Testis (tissue), 3 donors: Measurements from ENCODE around the gene FNDC3A. TPM values are rescaled to one million over a fixed set of nuclear protein-coding genes. Genes with fewer than 3 reads are reported as not detected.

Experiments used
- DNase-seq: peaks from one replicate; pipeline ENCODE4 v3.0.0-alpha.2; 2019
- H3K27ac ChIP-seq, 2 donors: fragments of 200-600 bp; sonication (generic); one replicate each; pipeline ENCODE4 v1.5.1; 2019
- H3K27me3 ChIP-seq: fragments of 200-600 bp; sonication (generic); one replicate; pipeline ENCODE4 v1.5.1; 2019
- H3K36me3 ChIP-seq: fragments of 200-600 bp; sonication (generic); one replicate; pipeline ENCODE4 v1.5.1; 2017; ENCODE audit warnings: low read depth; ENCODE audit errors: missing control alignments
- H3K4me1 ChIP-seq: fragments of 200-600 bp; sonication (generic); one replicate; pipeline ENCODE4 v1.5.1; 2019
- H3K4me3 ChIP-seq, 2 donors: fragments of 200-600 bp; sonication (generic); one replicate each; pipeline ENCODE4 v1.5.1; 2017 to 2019
- H3K9me3 ChIP-seq: fragments of 200-600 bp; sonication (generic); one replicate; pipeline ENCODE4 v1.5.1; 2017
- CTCF ChIP-seq, 3 experiments: fragments of 450-650 bp in 2 of 3; fragments of 200-600 bp in 1 of 3; sonication (generic) in 1 of 3; IDR thresholded peaks; one replicate each; pipeline ENCODE4 v1.5.1; 2016 to 2019; ENCODE audit warnings: antibody characterized with exemption in 3 of 3, mild to moderate bottlenecking in 2 of 3, moderate library complexity in 1 of 3
- POLR2A ChIP-seq: fragments of 450-650 bp; IDR thresholded peaks from one replicate; pipeline ENCODE4 v1.6.1; 2017; ENCODE audit warnings: antibody characterized with exemption, mild to moderate bottlenecking, moderate library complexity
- WGBS, 2 donors: methylation state at CpG; one replicate each; pipeline ENCODE4 v1.1.5; 2018; 5-methylcytosine and 5-hydroxymethylcytosine counted together
- intact Hi-C: fragments of 100-400 bp; cut with DNase I; formaldehyde crosslinking; loops from one replicate; pipeline ENCODE4 v1.15.1; 2023; ENCODE audit warnings: low total_unique reads
- polyA plus RNA-seq: library from polyadenylated mRNA; stranded (reverse); fragments of 350-450 nt; fragmentation: Illumina TruSeq; extraction: RNeasy Lipid Tissue Mini Kit (QIAGEN cat#74804); gene quantifications from one replicate; pipeline ENCODE4 v1.2.3, GENCODE V29; 2014; ENCODE audit warnings: low read depth, low replicate concordance; ENCODE audit not compliant: insufficient read depth
- total RNA-seq, 2 donors: library from RNA; depleted of rRNA; stranded (reverse); fragments of >200 nt; gene quantifications; one replicate each; pipeline ENCODE4 v1.2.3, GENCODE V29; 2016

The FNDC3A gene
- total and polyA plus RNA-seq, 3 donors from 2014 or later = 52.5 to 77.3 (median 75.0) TPM

- Histone ChIP-seq H3K36me3 (no peaks in the 10 kb centered on the region), H3K27me3 (no peaks in the 10 kb centered on the region), H3K4me1 (no peaks in the 10 kb centered on the region), H3K4me3 (no peak overlapping the region), H3K9me3 (no peaks in the 10 kb centered on the region), H3K27ac (no peak overlapping the region)
- intact Hi-C loops = no loop called here
- 93 to 97% methylated on average over 1 of the region's 1 CpG for WGBS, 2 donors
- TF ChIP-seq POLR2A (no peak), CTCF (IDR thresholded peaks at IDR 0.05) (no peak)
- DNase-seq = no peak
These were observed 95.7 kb downstream of the FNDC3A start for GRCh38 chr13:49071341-49071937.

- H3K4me3 ChIP-seq = no peak overlapping the region
- no peaks in the 10 kb centered on the region for H3K4me1 ChIP-seq
- H3K9me3 ChIP-seq = no peaks in the 10 kb centered on the region
- DNase-seq = no peak
- WGBS, 2 donors = 69 to 76% methylated on average over 4 of the region's 4 CpGs
- no peak overlapping the region for H3K27ac ChIP-seq
- no peak for TF ChIP-seq POLR2A
- no peaks in the 10 kb centered on the region for H3K36me3 ChIP-seq
- intact Hi-C loops = no loop called here
- no peaks in the 10 kb centered on the region for H3K27me3 ChIP-seq
These were observed 107.2 kb downstream of the FNDC3A start for GRCh38 chr13:49082653-49083536.

GRCh38 chr13:49084961-49085360 lies 109.2 kb downstream of the FNDC3A start:
- no peaks in the 10 kb centered on the region for H3K9me3 ChIP-seq
- no peak for TF ChIP-seq POLR2A
- no peak for TF ChIP-seq CTCF (IDR thresholded peaks at IDR 0.05)
- intact Hi-C loops = no loop called here

GRCh38 chr13:49086722-49087121 lies 111.0 kb downstream of the FNDC3A start:
- H3K9me3 ChIP-seq = no peaks in the 10 kb centered on the region
- WGBS, 2 donors = 61 to 63% methylated on average over 2 of the region's 2 CpGs
- H3K4me3 ChIP-seq = no peak overlapping the region
- TF ChIP-seq CTCF (IDR thresholded peaks at IDR 0.05) = no peak
- TF ChIP-seq POLR2A = no peak
- DNase-seq = no peak
- intact Hi-C loops = no loop called here
- no peaks in the 10 kb centered on the region for H3K27me3 ChIP-seq
- no peak overlapping the region for H3K27ac ChIP-seq
- H3K36me3 ChIP-seq = no peaks in the 10 kb centered on the region
- no peaks in the 10 kb centered on the region for H3K4me1 ChIP-seq

More at GRCh38 chr13:49084961-49085360, 109.2 kb downstream of the FNDC3A start:
- no peaks in the 10 kb centered on the region for H3K27me3 ChIP-seq
- WGBS, 2 donors = 88 to 89% methylated on average over 3 of the region's 3 CpGs
- H3K4me1 ChIP-seq = no peaks in the 10 kb centered on the region
- H3K36me3 ChIP-seq = no peaks in the 10 kb centered on the region
- no peak overlapping the region for H3K4me3 ChIP-seq
- DNase-seq = no peak
- H3K27ac ChIP-seq = no peak overlapping the region

- Histone ChIP-seq H3K36me3 (no peaks in the 10 kb centered on the region), H3K9me3 (no peaks in the 10 kb centered on the region), H3K27me3 (no peaks in the 10 kb centered on the region), H3K4me3 (no peak overlapping the region), H3K27ac (no peak overlapping the region), H3K4me1 (peaks cover 4% of the 10 kb centered on the region)
- intact Hi-C loops = no loop called here
- 91 to 96% methylated on average over 5 of the region's 5 CpGs for WGBS, 2 donors
- no peak for TF ChIP-seq CTCF (IDR thresholded peaks at IDR 0.05)
- TF ChIP-seq POLR2A = no peak
- no peak for DNase-seq
These were observed 117.7 kb downstream of the FNDC3A start for GRCh38 chr13:49093376-49093775.
